ENCODE measurements around the gene CEBPB.

CEBPB gene

GRCh38 chr20:50227506-50227905 is 36.9 kb downstream of the CEBPB start:
- no peak for DNase-seq (ENCODE audit: low read depth, low spot score)

GRCh38 chr20:50229156-50229607 is 38.6 kb downstream of the CEBPB start:
- no peak for DNase-seq (ENCODE audit: low read depth, low spot score)

GRCh38 chr20:50230184-50230583 is 39.6 kb downstream of the CEBPB start:
- DNase-seq (ENCODE audit: low read depth, low spot score): no peak

- DNase-seq (ENCODE audit: low read depth, low spot score): no peak
Measured at GRCh38 chr20:50230871-50231560, 40.4 kb downstream of the CEBPB start.

- DNase-seq (ENCODE audit: low read depth, low spot score): no peak
Measured at GRCh38 chr20:50231854-50232253, 41.2 kb downstream of the CEBPB start.

GRCh38 chr20:50232651-50233324 is 42.2 kb downstream of the CEBPB start:
- DNase-seq (ENCODE audit: low read depth, low spot score): no peak

- no peak for DNase-seq (ENCODE audit: low read depth, low spot score)
Measured at GRCh38 chr20:50233325-50234212, 42.9 kb downstream of the CEBPB start.

- no peak for DNase-seq (ENCODE audit: low read depth, low spot score)
Measured at GRCh38 chr20:50234288-50234687, 43.7 kb downstream of the CEBPB start.

GRCh38 chr20:50237349-50237748 is 46.7 kb downstream of the CEBPB start:
- no peak for DNase-seq (ENCODE audit: low read depth, low spot score)

- DNase-seq (ENCODE audit: low read depth, low spot score): no peak
Measured at GRCh38 chr20:50238081-50238800, 47.6 kb downstream of the CEBPB start.

- DNase-seq (ENCODE audit: low read depth, low spot score): no peak
Measured at GRCh38 chr20:50240092-50240491, 49.5 kb downstream of the CEBPB start.

GRCh38 chr20:50242178-50242514 is 51.5 kb downstream of the CEBPB start:
- no peak for DNase-seq (ENCODE audit: low read depth, low spot score)
